GM03348 (cell line): ENCODE measurements around the gene B3GALT2.

ENCODE experiments used
- DNase-seq: peaks from one replicate; pipeline ENCODE4 v3.0.0; 2012; ENCODE audit warnings: low spot score

The B3GALT2 gene

DNA sequence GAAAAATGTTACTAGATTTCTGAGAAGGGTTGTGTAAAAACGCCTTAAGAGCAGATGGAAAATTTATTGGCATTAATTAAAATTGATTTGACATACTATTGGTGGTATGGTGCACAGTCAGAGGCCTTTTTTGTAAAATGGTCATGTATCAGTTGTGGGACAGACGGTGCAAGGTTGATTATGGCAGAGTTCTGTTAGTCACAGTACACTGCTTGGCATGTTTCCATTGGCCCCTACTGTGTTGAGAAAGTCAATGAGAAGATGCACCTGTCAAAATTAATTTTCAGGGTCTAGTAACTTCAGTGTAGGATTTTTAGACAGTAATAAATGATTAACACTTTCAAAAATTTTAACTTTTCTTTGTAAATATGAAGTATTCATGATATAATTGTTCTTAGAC, 4.4 kb downstream of the B3GALT2 start:
- DNase-seq = no peak

GRCh38 chr1:193181536-193181935, 4.9 kb downstream of the B3GALT2 start:
- DNase-seq = no peak

DNA sequence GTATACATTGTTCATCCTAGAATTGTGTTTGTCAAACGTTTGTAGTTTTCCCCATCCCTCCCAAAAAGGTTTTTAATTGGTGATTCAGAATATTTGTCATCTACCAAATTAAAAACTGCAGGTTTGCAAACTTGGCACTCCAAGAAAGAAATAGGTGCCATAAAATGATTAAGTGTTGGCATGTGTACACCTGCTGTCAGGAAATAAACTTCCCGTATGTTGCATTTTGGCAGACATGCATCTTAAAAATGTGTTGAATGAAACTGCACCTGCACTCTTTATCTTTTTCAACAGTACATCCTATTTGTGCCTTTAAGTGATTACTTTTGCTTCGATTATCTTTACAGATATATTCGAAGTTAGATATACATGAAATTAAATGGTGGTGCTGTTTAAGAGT, 7.3 kb downstream of the B3GALT2 start:
- DNase-seq = no peak

- DNase-seq = no peak
These were observed 9.6 kb downstream of the B3GALT2 start for GRCh38 chr1:193176788-193177187.

- DNase-seq = no peak
These were observed 10.3 kb downstream of the B3GALT2 start for GRCh38 chr1:193176113-193176512.

DNA sequence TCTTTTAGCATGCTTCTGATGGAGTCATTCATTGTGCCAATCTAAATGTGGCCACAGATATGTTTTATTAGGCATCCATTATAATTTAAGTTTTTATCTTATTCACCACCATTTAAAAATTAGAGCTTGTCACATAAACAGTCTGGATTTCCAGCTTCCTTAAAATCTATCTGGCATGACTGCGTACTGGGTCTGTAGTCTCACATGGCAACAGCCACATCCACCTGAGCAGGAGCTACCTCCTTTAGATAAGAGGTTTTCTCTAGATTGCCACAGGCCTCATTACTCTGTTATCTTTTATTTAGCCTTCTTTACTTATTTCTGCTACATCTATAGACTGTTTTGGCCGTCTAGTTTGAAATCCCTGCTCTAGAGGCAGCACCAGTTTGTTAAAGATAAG, 29.1 kb downstream of the B3GALT2 start:
- no peak for DNase-seq

GRCh38 chr1:193156822-193157142, 29.6 kb downstream of the B3GALT2 start:
- no peak for DNase-seq

DNA sequence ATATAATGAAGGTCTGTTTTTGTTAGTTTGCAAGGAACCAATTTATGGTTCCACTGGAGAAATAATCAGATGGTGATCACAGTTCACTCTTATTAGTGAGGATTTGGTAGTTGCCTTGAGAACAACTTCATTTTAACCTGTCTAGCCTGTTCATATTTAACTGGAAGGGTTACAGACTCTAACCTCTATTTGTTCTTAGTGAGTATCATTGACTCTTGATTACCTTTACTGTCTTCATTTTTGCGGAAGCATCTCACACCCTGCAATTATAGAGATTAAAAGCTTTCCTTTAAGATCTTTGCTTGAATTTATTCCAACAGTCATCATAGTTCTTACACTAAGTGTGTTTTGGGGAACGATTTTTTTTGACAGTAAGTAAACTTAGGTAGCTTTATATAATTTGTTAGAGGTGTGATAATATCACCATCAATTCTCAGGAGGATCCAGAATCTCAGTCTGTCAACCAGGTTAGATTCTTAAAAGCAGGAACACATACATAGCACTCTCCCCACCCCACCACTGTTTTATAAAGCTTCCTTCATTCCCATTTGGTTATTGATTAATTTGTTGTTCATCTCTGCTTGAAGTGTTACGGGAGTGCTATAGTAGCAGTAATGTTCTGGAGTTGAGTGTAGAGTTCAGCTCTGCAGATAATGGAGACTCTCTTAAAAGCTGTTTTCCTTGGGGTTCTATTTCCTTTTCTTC, 30.1 kb downstream of the B3GALT2 start:
- no peak for DNase-seq

- DNase-seq = no peak
These were observed 41.4 kb downstream of the B3GALT2 start for GRCh38 chr1:193144999-193145398.

GRCh38 chr1:193144361-193144938, 42.0 kb downstream of the B3GALT2 start:
- no peak for DNase-seq

DNA sequence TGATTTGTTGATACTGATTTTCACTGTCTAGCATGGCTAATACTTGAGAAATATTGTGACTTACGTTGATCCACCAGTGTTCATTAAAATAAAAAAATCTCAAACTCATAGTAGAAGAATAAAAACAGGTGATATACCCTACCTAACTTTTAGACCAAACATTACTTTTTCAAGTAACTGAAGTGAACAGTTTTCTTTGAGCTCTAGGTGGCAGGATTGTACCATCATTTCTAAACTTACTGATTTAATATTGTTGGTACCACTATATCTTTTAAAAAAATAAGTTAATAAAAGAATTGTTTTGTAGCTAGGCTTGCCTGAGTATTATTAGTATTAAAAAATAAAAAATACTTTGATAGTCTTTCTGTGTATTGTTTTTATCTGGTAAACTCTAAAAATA, 43.1 kb downstream of the B3GALT2 start:
- peak; percentile 5 for DNase-seq

DNA sequence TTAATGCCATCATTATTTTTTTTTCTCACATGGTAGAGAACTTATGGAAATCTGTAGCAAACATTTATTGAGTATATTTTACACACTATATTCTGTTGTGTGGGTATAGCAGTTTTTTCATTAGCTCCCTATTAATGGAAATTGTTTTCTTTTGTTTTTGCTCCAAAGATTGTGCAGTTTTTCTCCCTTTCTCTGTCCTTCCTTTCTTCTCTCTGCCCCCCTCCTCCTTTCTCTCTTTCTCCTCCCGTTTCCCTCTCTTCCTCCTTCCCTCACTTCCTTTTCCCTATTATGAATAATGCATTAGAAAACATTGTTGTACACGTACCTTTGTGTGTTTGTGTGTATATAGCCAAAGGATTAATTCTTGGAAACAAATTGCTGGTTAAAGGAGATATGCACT, 44.0 kb downstream of the B3GALT2 start:
- DNase-seq = no peak

- no peak for DNase-seq
These were observed 44.6 kb downstream of the B3GALT2 start for GRCh38 chr1:193141804-193142203.

DNA sequence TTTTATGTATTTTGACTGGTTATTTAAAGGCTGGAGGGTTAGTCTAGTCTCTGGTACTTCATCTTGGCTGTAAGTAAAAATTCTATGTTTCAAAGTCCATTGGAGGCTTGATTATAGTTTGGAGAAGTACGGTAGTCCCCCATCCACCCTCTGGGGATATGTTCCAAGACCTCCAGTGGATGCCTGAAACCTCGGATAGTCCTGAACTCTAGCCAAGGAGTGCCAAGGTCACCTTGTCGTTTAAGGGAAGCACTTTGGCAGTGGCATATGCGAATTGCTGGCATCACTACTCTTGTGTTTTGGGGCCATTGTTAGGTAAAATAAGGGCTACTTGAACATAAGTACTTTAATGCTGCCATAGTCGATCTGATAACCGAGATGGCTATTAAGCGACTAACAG, 46.2 kb downstream of the B3GALT2 start:
- DNase-seq = no peak

- DNase-seq = no peak
These were observed 55.0 kb downstream of the B3GALT2 start for GRCh38 chr1:193131266-193131860.
